Choroid plexus epithelial cell (primary cell): ENCODE data around the gene TMCC3.
A peak's percentile ranks its signal among the peaks of the same experiment; 100 is the strongest.

ENCODE experiments used
- DNase-seq: peaks from one replicate; pipeline ENCODE4 v3.0.0-alpha.2; 2010; ENCODE audit warnings: low read depth
- H3K4me3 ChIP-seq: 2 replicates; pipeline ENCODE4 v1.5.1; 2011; ENCODE audit warnings: low read depth, mild to moderate bottlenecking, control low read depth, low read length, moderate library complexity
- TF ChIP-seq, protein P1 (sequence below): conservative IDR thresholded peaks from 2 replicates; pipeline ENCODE4 v1.5.1; 2011; ENCODE audit warnings: low read depth, mild to moderate bottlenecking, control low read depth, inconsistent platforms, low read length, moderate library complexity

Gene TMCC3

DNA sequence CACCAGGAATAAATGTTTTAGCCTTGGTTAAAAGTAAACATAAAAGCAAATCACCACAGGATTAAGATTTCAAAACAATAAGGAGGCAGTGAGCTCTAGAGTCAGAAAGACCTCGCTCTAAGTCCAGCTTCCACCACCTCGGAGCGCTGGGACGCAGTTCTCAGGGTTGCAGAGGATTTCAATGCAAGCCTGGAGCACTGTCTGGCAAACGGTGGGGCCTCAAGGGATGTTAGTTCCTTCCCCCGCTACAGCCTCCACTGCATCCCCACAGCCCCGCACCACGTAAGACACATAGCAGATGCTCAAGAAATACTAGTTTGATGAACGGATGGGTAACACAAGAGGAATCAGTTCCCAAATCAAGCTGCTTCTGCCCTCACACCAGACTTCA, 39.3 kb upstream of the TMCC3 start:
- no peak overlapping the region for H3K4me3 ChIP-seq
- TF ChIP-seq, protein P1, sequence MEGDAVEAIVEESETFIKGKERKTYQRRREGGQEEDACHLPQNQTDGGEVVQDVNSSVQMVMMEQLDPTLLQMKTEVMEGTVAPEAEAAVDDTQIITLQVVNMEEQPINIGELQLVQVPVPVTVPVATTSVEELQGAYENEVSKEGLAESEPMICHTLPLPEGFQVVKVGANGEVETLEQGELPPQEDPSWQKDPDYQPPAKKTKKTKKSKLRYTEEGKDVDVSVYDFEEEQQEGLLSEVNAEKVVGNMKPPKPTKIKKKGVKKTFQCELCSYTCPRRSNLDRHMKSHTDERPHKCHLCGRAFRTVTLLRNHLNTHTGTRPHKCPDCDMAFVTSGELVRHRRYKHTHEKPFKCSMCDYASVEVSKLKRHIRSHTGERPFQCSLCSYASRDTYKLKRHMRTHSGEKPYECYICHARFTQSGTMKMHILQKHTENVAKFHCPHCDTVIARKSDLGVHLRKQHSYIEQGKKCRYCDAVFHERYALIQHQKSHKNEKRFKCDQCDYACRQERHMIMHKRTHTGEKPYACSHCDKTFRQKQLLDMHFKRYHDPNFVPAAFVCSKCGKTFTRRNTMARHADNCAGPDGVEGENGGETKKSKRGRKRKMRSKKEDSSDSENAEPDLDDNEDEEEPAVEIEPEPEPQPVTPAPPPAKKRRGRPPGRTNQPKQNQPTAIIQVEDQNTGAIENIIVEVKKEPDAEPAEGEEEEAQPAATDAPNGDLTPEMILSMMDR = no peak
- DNase-seq = no peak

GRCh38 chr12:94689002-94689645, 38.8 kb upstream of the TMCC3 start:
- peak; percentile 86 for DNase-seq
- TF ChIP-seq, protein P1 = no peak
- no peak overlapping the region for H3K4me3 ChIP-seq

DNA sequence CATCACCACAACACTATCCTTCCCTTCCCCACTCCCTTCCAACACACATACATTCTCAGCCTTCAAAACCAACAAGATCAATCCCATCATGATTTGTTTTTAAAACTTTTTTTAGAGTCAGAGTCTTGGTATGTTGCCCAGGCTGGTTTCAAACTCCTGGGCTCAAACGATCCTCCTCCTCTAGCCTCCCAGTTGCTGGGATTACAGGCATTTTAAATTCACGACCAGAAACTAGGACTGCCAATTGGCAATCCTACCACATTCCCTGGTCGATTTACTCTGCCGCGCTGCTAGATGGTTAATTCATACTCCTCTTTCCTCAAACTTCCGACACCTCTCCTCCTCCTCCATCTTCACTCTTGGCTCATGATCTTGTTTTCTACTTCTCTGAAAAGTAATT, 37.5 kb upstream of the TMCC3 start:
- no peak overlapping the region for H3K4me3 ChIP-seq
- TF ChIP-seq, protein P1 = no peak
- no peak for DNase-seq

DNA sequence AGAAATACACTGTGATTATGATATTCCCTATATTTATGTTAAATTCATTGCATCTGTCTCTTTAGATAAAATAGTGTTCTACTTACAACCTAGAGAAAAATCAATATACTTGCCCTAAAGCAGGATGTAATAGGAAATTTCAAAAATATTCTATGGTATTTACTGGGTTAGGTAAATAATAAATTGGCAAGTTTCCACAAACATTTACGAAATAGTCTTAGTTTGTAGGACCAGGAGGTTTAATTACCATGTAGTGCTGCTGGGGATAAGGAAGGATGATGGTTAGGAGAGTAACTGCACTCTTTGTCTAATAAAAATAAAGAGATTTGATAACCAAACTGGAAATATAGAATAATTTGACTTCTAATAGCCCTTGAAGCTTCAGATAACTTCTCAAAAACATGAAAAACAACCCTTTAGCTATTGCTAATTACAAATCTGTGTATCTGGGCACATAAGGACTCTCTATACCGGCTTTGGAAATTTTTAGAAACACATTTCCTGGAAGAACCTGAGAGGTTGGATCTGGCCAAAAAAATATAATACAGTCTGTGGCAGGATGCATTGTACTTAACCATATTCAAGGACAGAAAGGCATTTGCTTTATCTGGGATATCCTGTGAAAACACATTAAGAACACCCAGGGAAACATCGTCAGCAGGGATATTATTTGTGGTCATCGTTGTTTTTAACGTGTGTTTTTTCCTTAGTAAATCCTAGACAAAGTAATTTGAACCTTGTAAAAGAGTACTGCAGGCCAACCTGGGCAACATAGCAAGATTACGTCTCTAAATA, 36.7 kb upstream of the TMCC3 start:
- no peak overlapping the region for H3K4me3 ChIP-seq
- TF ChIP-seq, protein P1 = no peak
- DNase-seq = peak; percentile 31

- no peak overlapping the region for H3K4me3 ChIP-seq
- TF ChIP-seq, protein P1 = no peak
- no peak for DNase-seq
Observed at GRCh38 chr12:94684416-94685142, 34.2 kb upstream of the TMCC3 start.

DNA sequence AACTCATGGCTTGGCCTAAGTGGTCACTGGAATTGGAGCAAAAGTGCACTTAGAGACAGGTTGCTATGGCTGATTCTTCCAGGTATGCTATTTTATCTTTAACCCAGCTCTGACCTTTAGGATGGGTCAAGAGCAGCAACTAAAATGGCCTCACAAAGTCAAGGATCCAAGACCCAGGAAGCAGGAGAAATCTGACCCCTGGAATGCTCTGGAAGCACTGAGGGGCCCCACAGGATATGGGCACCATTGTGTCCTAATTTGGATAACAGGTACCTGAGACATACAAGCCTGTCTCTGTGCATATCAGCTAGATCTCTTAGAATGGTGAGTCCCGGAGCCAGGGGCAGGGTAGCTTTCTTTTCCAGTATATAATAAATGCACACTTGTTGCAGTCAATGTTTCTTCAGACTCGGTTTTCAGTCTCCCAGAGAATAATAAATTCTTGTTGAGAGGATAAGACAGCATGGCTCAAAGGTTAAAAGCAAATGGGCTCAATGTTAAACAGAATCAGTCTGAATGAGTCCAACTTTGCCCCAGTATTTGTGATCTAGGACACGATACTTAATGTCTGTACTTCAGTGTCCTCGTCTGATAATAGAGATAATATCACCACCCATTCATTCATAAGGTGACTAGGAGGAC, 29.3 kb upstream of the TMCC3 start:
- no peak for DNase-seq
- TF ChIP-seq, protein P1 = no peak
- no peak overlapping the region for H3K4me3 ChIP-seq
